Right lobe of liver (tissue), 6 donors: ENCODE data around the gene TUB. TPM values are rescaled to one million over a fixed set of nuclear protein-coding genes. Genes with fewer than 3 reads are reported as not detected.

ENCODE experiments used
- ATAC-seq, 4 donors: fragments of 200-7000 bp; cut with Tn5 transposase; one replicate each; pipeline ENCODE4 v1.9.1; 2020; ENCODE audit warnings: mild to moderate bottlenecking in 4 of 4, moderate library complexity in 4 of 4
- DNase-seq, 3 donors: peaks; one replicate each; pipeline ENCODE4 v3.0.0-alpha.2; 2020
- H3K27ac ChIP-seq, 3 donors: fragments of 200-600 bp; one replicate each; pipeline ENCODE4 v1.8.0; 2022
- H3K27me3 ChIP-seq, 2 donors: fragments of 200-600 bp; one replicate each; pipeline ENCODE4 v1.8.0; 2022
- H3K36me3 ChIP-seq, 4 donors: fragments of 200-600 bp; sonication (generic) in 1 of 4; one replicate each; pipeline versions ENCODE4 v1.5.1 to v1.8.0; 2017 to 2022; ENCODE audit warnings: control low read depth in 1 of 4
- H3K4me1 ChIP-seq, 4 donors: fragments of 200-600 bp; sonication (generic) in 1 of 4; one replicate each; pipeline versions ENCODE4 v1.5.1 to v1.8.0; 2017 to 2022; ENCODE audit warnings: control low read depth in 1 of 4
- H3K4me3 ChIP-seq, 3 donors: fragments of 200-600 bp; one replicate each; pipeline ENCODE4 v1.8.0; 2022
- H3K9me3 ChIP-seq, 4 donors: fragments of 200-600 bp; sonication (generic) in 1 of 4; one replicate each; pipeline versions ENCODE4 v1.5.1 to v1.8.0; 2017 to 2022; ENCODE audit warnings: control low read depth in 1 of 4
- CTCF ChIP-seq, 4 donors: fragments of 200-600 bp in 3 of 4; fragments of 450-650 bp in 1 of 4; IDR thresholded peaks; one replicate each; pipeline versions ENCODE4 v1.5.1 to v1.8.0; 2016 to 2022; ENCODE audit warnings: antibody characterized with exemption in 4 of 4, mild to moderate bottlenecking in 2 of 4
- POLR2A ChIP-seq: fragments of 450-650 bp; IDR thresholded peaks from one replicate; pipeline ENCODE4 v1.6.1; 2017; ENCODE audit warnings: antibody characterized with exemption, mild to moderate bottlenecking
- WGBS: methylation state at CpG from one replicate; pipeline ENCODE4 v1.1.6; 2018; ENCODE audit warnings: low coverage, low lambda C conversion rate; ENCODE audit not compliant: insufficient coverage; ENCODE audit errors: missing lambda C conversion rate; 5-methylcytosine and 5-hydroxymethylcytosine counted together
- intact Hi-C, 2 donors: fragments of 100-400 bp; cut with DNase I; formaldehyde crosslinking; loops; one replicate each; pipeline versions ENCODE4 v1.11.2 to v1.14.1; 2022
- total RNA-seq, 6 experiments: library from RNA; depleted of rRNA in 2 of 6; stranded (reverse); fragments of >200 nt in 2 of 6; fragmentation: NEBNext Ultra II Directional in 3 of 6; extraction: Animal tissue kit (Norgen Biotek cat#: 25700) in 3 of 6; gene quantifications; one replicate each; pipeline versions ENCODE4 v1.1.0 to v1.2.4, GENCODE V29; 2016 to 2023
- donor health status: DM: no; HTN: yes; CAD: no.
- donor health status: DM: no; HTN: no; CAD: no.
- donor health status: DM: no; HTN: no; CAD: no.
- donor health status: DM: no; HTN: yes; CAD: no.
- donor health status: DM: no; HTN: yes; CAD: no.

Gene TUB
- total RNA-seq, 6 experiments from 2014 or later = 0.42 to 3.1 (median 0.89) TPM

- no peaks in the 10 kb centered on the region for H3K27me3 ChIP-seq
These were observed 5.8 kb upstream of the TUB start for GRCh38 chr11:8075119-8075726.

GRCh38 chr11:8079111-8079675, 1.8 kb upstream of the TUB start:
- WGBS = 40% methylated on average over 1 of the region's 4 CpGs
- intact Hi-C loops = no loop called here
- H3K36me3 ChIP-seq = no peaks in the 10 kb centered on the region
- ATAC-seq (peak in 1 of 4 donors; percentile 26), DNase-seq (no peak)
- no peaks in the 10 kb centered on the region for H3K9me3 ChIP-seq
- no peak for TF ChIP-seq POLR2A
- no peak for TF ChIP-seq CTCF (IDR thresholded peaks at IDR 0.05)
- H3K27me3 ChIP-seq = no peaks in the 10 kb centered on the region
- H3K4me3 ChIP-seq = no peak overlapping the region
- H3K27ac ChIP-seq = no peak overlapping the region
- H3K4me1 ChIP-seq = peaks cover 0 to 4% (median 0%) of the 10 kb centered on the region in 4 donors

More at GRCh38 chr11:8075119-8075726, 5.8 kb upstream of the TUB start:
- Histone ChIP-seq H3K9me3 (no peaks in the 10 kb centered on the region), H3K27ac (no peak overlapping the region), H3K36me3 (no peaks in the 10 kb centered on the region), H3K4me3 (no peak overlapping the region), H3K4me1 (no peaks in the 10 kb centered on the region)
- TF ChIP-seq POLR2A (no peak), CTCF (IDR thresholded peaks at IDR 0.05) (no peak)
- intact Hi-C loops = no loop called here
- WGBS = 35% methylated on average over 2 of the region's 2 CpGs
- no peak for ATAC-seq
- no peak for DNase-seq

GRCh38 chr11:8080069-8080670, 841 bp upstream of the TUB start:
- no peak overlapping the region for H3K27ac ChIP-seq
- H3K4me1 ChIP-seq = peaks cover 0 to 4% (median 0%) of the 10 kb centered on the region in 4 donors
- H3K36me3 ChIP-seq = no peaks in the 10 kb centered on the region
- DNase-seq (no peak), ATAC-seq (no peak)
- no peaks in the 10 kb centered on the region for H3K9me3 ChIP-seq
- TF ChIP-seq CTCF (IDR thresholded peaks at IDR 0.05) = no peak
- TF ChIP-seq POLR2A = no peak
- intact Hi-C loops = no loop called here
- WGBS = 81% methylated on average over 6 of the region's 24 CpGs
- no peaks in the 10 kb centered on the region for H3K27me3 ChIP-seq
- no peak overlapping the region for H3K4me3 ChIP-seq

GRCh38 chr11:8081591-8082250, 710 bp downstream of the TUB start:
- no peak for DNase-seq

More at GRCh38 chr11:8081591-8082250, 710 bp downstream of the TUB start:
- H3K4me1 ChIP-seq = peaks cover 0 to 4% (median 0%) of the 10 kb centered on the region in 4 donors
- peak in 1 of 4 donors; percentile 6 for ATAC-seq
- WGBS = 58% methylated on average over 9 of the region's 24 CpGs
- H3K36me3 ChIP-seq = no peaks in the 10 kb centered on the region
- H3K4me3 ChIP-seq = peak overlapping the region; percentile 26 to 45 (median 39)
- TF ChIP-seq CTCF (IDR thresholded peaks at IDR 0.05) (no peak), POLR2A (no peak)
- no peaks in the 10 kb centered on the region for H3K27me3 ChIP-seq
- intact Hi-C loops = no loop called here
- no peak overlapping the region for H3K27ac ChIP-seq
- no peaks in the 10 kb centered on the region for H3K9me3 ChIP-seq
